KOPT-K1 (cell line): ENCODE measurements around the gene ASAH2B.
"Not testable (repeated sequence)": the region's sequence is repeated elsewhere in the genome, so short reads cannot be mapped to it uniquely, and the experiment has no call there.

Experiments
- H3K27ac ChIP-seq: fragments of 200-600 bp; sonication (generic); 2 replicates; pipeline ENCODE4 v1.5.1; 2016; ENCODE audit warnings: antibody characterized with exemption, mild to moderate bottlenecking, low read depth, low read length; ENCODE audit not compliant: poor library complexity, severe bottlenecking
- H3K36me3 ChIP-seq: fragments of 200-600 bp; sonication (generic); 2 replicates; pipeline ENCODE4 v1.5.1; 2017; ENCODE audit warnings: antibody characterized with exemption, mild to moderate bottlenecking, low read length, moderate library complexity; ENCODE audit not compliant: insufficient read depth
- H3K9me3 ChIP-seq: fragments of 200-600 bp; sonication (generic); 2 replicates; pipeline ENCODE4 v1.5.1; 2017; ENCODE audit warnings: antibody characterized with exemption, low read length, mild to moderate bottlenecking; ENCODE audit not compliant: insufficient read depth, poor library complexity, severe bottlenecking

Gene ASAH2B

GRCh38 chr10:50780036-50780435 is 40.3 kb downstream of the ASAH2B start:
- H3K9me3 ChIP-seq, H3K36me3 ChIP-seq: not testable (repeated sequence)

GRCh38 chr10:50782017-50782416 is 42.3 kb downstream of the ASAH2B start:
- H3K9me3 ChIP-seq, H3K36me3 ChIP-seq, H3K27ac ChIP-seq: not testable (repeated sequence)

More at GRCh38 chr10:50780036-50780435, 40.3 kb downstream of the ASAH2B start:
- not testable (repeated sequence) for H3K27ac ChIP-seq

GRCh38 chr10:50787962-50788361 is 48.2 kb downstream of the ASAH2B start:
- not testable (repeated sequence) for H3K9me3 ChIP-seq, H3K36me3 ChIP-seq, H3K27ac ChIP-seq

- no peaks in the 10 kb centered on the region for H3K9me3 ChIP-seq
- H3K27ac ChIP-seq, result no peak overlapping the region
Observed at GRCh38 chr10:50788951-50789945, 49.5 kb downstream of the ASAH2B start.

GRCh38 chr10:50794490-50794889 is 54.8 kb downstream of the ASAH2B start:
- H3K9me3 ChIP-seq, result no peaks in the 10 kb centered on the region
- H3K27ac ChIP-seq, result no peak overlapping the region
- no peaks in the 10 kb centered on the region for H3K36me3 ChIP-seq

More at GRCh38 chr10:50788951-50789945, 49.5 kb downstream of the ASAH2B start:
- H3K36me3 ChIP-seq, result no peaks in the 10 kb centered on the region

GRCh38 chr10:50796693-50797092 is 57.0 kb downstream of the ASAH2B start:
- H3K9me3 ChIP-seq, result no peaks in the 10 kb centered on the region
- no peaks in the 10 kb centered on the region for H3K36me3 ChIP-seq
- no peak overlapping the region for H3K27ac ChIP-seq

- Histone ChIP-seq H3K27ac (no peak overlapping the region), H3K36me3 (no peaks in the 10 kb centered on the region), H3K9me3 (no peaks in the 10 kb centered on the region)
Observed at GRCh38 chr10:50798297-50798696, 58.6 kb downstream of the ASAH2B start.

GRCh38 chr10:50799595-50799994 is 59.9 kb downstream of the ASAH2B start:
- Histone ChIP-seq H3K36me3 (no peaks in the 10 kb centered on the region), H3K27ac (no peak overlapping the region), H3K9me3 (no peaks in the 10 kb centered on the region)

- no peaks in the 10 kb centered on the region for H3K9me3 ChIP-seq
- H3K36me3 ChIP-seq, result no peaks in the 10 kb centered on the region
- H3K27ac ChIP-seq, result no peak overlapping the region
Observed at GRCh38 chr10:50805981-50806622, 66.4 kb downstream of the ASAH2B start.

GRCh38 chr10:50807851-50808776 is 68.4 kb downstream of the ASAH2B start:
- Histone ChIP-seq H3K36me3 (no peaks in the 10 kb centered on the region), H3K9me3 (no peaks in the 10 kb centered on the region), H3K27ac (no peak overlapping the region)
